ENCODE measurements around the gene TRPT1. TPM values are rescaled to one million over a fixed set of nuclear protein-coding genes. Genes with fewer than 3 reads are reported as not detected.

TRPT1 gene
- total and polyA plus RNA-seq, 2 donors from 2014 or later = 39.2 to 103 TPM

- Histone ChIP-seq H3K4me1 (ENCODE audit: control insufficient read depth in 2 of 3, insufficient read depth in 2 of 3, low read depth in 1 of 3, low read length in 3 of 3) (peaks cover 0 to 5% (median 0%) of the 10 kb centered on the region in 3 donors), H3K27me3 (ENCODE audit: control insufficient read depth, insufficient read depth, low read length) (no peaks in the 10 kb centered on the region), H3K4me3 (ENCODE audit: low read length in 3 of 3) (no peak overlapping the region), H3K36me3 (ENCODE audit: control insufficient read depth in 2 of 3, insufficient read depth in 3 of 3, low read length in 3 of 3) (peaks cover 4 to 37% (median 24%) of the 10 kb centered on the region in 3 donors), H3K27ac (ENCODE audit: low read depth in 2 of 2, low read length in 2 of 2) (no peak overlapping the region), H3K9ac (ENCODE audit: low read length in 3 of 3) (no peak overlapping the region), H3K9me3 (ENCODE audit: control insufficient read depth in 2 of 3, insufficient read depth in 1 of 3, low read length in 3 of 3) (no peaks in the 10 kb centered on the region)
- intact Hi-C loops (cut with DNase I) = no loop called here
- no peak for FAIRE-seq
- no peak for TF ChIP-seq CTCF (IDR thresholded peaks at IDR 0.05; ENCODE audit: borderline replicate concordance, extremely low read depth, insufficient read depth)
- DNase-seq = no peak
These were observed 22.4 kb downstream of the TRPT1 start for GRCh38 chr11:64203421-64204079.

- H3K4me1 ChIP-seq (ENCODE audit: control insufficient read depth in 2 of 3, insufficient read depth in 2 of 3, low read depth in 1 of 3, low read length in 3 of 3) = peaks cover 0 to 5% (median 0%) of the 10 kb centered on the region in 3 donors
- no peak overlapping the region for H3K27ac ChIP-seq (ENCODE audit: low read depth in 2 of 2, low read length in 2 of 2)
- DNase-seq = no peak
- H3K9ac ChIP-seq (ENCODE audit: low read length in 3 of 3) = no peak overlapping the region
- FAIRE-seq = no peak
- intact Hi-C loops (cut with DNase I) = no loop called here
- no peak for TF ChIP-seq CTCF (IDR thresholded peaks at IDR 0.05; ENCODE audit: borderline replicate concordance, extremely low read depth, insufficient read depth)
- peaks cover 4 to 40% (median 26%) of the 10 kb centered on the region in 3 donors for H3K36me3 ChIP-seq (ENCODE audit: control insufficient read depth in 2 of 3, insufficient read depth in 3 of 3, low read length in 3 of 3)
- H3K4me3 ChIP-seq (ENCODE audit: low read length in 3 of 3) = no peak overlapping the region
- no peaks in the 10 kb centered on the region for H3K9me3 ChIP-seq (ENCODE audit: control insufficient read depth in 2 of 3, insufficient read depth in 1 of 3, low read length in 3 of 3)
- no peaks in the 10 kb centered on the region for H3K27me3 ChIP-seq (ENCODE audit: control insufficient read depth, insufficient read depth, low read length)
These were observed 23.0 kb downstream of the TRPT1 start for GRCh38 chr11:64202992-64203391.

- TF ChIP-seq CTCF (IDR thresholded peaks at IDR 0.05; ENCODE audit: borderline replicate concordance, extremely low read depth, insufficient read depth) = no peak
- H3K9me3 ChIP-seq (ENCODE audit: control insufficient read depth in 2 of 3, insufficient read depth in 1 of 3, low read length in 3 of 3) = no peaks in the 10 kb centered on the region
- no peaks in the 10 kb centered on the region for H3K4me1 ChIP-seq (ENCODE audit: control insufficient read depth in 2 of 3, insufficient read depth in 2 of 3, low read depth in 1 of 3, low read length in 3 of 3)
- no peak overlapping the region for H3K27ac ChIP-seq (ENCODE audit: low read depth in 2 of 2, low read length in 2 of 2)
- H3K36me3 ChIP-seq (ENCODE audit: control insufficient read depth in 2 of 3, insufficient read depth in 3 of 3, low read length in 3 of 3) = peaks cover 6 to 54% (median 39%) of the 10 kb centered on the region in 3 donors
- no peaks in the 10 kb centered on the region for H3K27me3 ChIP-seq (ENCODE audit: control insufficient read depth, insufficient read depth, low read length)
- intact Hi-C loops (cut with DNase I) = no loop called here
- H3K4me3 ChIP-seq (ENCODE audit: low read length in 3 of 3) = no peak overlapping the region
- FAIRE-seq = no peak
- DNase-seq = no peak
- no peak overlapping the region for H3K9ac ChIP-seq (ENCODE audit: low read length in 3 of 3)
These were observed 24.4 kb downstream of the TRPT1 start for GRCh38 chr11:64201543-64201942.
